Measurements from ENCODE around the gene IFRD2.

The IFRD2 gene

DNA sequence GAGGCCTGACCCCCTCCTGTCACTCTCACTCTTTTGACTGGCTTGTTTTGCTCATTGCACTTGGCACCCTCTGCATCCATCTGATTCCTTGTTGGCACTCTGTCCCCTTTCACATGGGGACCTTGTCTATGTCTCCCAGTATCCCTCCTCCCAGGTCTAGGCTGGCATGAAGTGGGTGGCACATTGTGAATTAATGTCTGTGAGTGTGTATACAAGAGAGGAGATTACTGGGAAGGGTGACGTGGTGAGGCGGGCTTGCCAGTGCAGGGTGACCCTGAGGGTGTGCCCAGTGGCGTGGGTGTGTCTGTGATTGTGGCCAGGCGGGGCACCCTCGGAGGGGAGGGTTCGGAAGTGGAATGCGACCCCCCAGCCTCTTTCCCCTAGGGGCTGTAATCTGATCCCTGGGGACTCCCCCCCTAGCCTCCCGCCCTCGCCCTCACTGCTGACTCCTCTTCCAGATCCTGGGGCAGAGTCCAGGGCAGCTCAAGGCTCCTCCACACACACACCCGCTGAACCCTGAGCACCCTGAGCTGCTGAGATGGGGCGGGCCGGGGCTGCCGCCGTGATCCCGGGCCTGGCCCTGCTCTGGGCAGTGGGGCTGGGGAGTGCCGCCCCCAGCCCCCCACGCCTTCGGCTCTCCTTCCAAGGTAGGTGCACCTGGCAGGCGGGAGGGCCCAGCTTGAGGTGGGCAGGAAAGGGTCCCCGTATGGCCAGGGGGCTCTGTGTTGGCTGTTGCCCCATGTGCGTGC, 23.4 kb downstream of the IFRD2 start, which contains the start of gene SEMA3B:
Gene SEMA3B (plus strand): TSS at position 445 of the 749 bp plus-strand sequence. CDS start 94 bp downstream, at position 539.
- no peak within 1 kb of the TSS for H3K4me3 ChIP-seq (ENCODE audit: low read depth, low read length)
- TF ChIP-seq, protein P1, sequence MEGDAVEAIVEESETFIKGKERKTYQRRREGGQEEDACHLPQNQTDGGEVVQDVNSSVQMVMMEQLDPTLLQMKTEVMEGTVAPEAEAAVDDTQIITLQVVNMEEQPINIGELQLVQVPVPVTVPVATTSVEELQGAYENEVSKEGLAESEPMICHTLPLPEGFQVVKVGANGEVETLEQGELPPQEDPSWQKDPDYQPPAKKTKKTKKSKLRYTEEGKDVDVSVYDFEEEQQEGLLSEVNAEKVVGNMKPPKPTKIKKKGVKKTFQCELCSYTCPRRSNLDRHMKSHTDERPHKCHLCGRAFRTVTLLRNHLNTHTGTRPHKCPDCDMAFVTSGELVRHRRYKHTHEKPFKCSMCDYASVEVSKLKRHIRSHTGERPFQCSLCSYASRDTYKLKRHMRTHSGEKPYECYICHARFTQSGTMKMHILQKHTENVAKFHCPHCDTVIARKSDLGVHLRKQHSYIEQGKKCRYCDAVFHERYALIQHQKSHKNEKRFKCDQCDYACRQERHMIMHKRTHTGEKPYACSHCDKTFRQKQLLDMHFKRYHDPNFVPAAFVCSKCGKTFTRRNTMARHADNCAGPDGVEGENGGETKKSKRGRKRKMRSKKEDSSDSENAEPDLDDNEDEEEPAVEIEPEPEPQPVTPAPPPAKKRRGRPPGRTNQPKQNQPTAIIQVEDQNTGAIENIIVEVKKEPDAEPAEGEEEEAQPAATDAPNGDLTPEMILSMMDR (IDR thresholded peaks at IDR 0.05; ENCODE audit: low read depth, low read length, missing control alignments): no peak
- no peak for DNase-seq (ENCODE audit: low read depth)

DNA sequence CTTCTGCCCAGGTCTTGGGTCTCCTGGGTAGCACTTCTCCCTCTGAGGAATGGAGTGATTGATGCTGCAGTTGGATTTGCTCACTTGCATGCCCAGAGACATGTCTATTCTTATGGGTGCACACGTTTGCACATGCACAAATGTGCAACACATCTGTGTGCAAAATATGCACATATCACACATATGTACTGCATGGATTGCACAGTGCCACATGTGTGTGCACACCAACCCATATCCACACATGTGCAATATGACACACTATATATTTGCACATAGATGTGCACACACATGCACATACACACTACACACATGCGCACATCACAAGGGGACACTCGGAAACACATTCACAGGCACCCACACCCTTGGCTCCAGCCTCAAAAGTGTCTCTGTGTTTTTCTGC, 24.0 kb downstream of the IFRD2 start:
- H3K4me3 ChIP-seq (ENCODE audit: low read depth, low read length): no peak overlapping the region
- TF ChIP-seq, protein P1 (IDR thresholded peaks at IDR 0.05; ENCODE audit: low read depth, low read length, missing control alignments): no peak
- no peak for DNase-seq (ENCODE audit: low read depth)

DNA sequence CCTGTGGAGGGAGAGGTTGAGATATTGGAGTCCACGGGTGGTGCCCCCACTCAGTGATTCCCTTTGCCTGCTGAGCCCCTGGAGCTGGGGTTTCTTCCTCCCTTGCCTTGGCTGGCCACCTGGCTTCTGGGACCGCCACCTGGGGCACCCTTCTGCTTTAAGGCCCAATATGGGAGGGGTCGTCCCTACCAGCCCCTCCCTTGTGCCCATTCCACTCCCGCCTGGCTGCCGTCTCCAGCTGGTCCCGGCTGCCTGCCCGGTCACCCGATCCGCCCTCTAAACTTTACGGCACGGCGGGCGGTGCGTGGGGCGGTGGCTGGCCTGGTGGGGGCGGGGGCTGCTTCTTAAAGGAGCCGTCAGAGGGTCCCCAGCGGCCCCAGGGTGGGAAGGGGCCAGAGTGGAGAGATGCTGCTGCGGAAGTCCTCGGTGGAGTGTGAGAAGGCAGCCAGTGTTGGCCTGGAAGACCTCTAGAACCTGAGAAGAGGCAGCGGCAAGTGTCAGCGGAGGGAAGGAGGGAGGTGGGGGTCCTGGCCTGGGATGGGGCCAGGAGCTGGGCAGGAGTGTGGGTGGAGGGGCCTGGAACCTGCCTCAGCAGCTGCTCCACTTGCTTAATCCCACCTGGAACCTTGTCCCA, 24.8 kb downstream of the IFRD2 start:
- no peak overlapping the region for H3K4me3 ChIP-seq (ENCODE audit: low read depth, low read length)
- TF ChIP-seq, protein P1 (IDR thresholded peaks at IDR 0.05; ENCODE audit: low read depth, low read length, missing control alignments): no peak
- no peak for DNase-seq (ENCODE audit: low read depth)

DNA sequence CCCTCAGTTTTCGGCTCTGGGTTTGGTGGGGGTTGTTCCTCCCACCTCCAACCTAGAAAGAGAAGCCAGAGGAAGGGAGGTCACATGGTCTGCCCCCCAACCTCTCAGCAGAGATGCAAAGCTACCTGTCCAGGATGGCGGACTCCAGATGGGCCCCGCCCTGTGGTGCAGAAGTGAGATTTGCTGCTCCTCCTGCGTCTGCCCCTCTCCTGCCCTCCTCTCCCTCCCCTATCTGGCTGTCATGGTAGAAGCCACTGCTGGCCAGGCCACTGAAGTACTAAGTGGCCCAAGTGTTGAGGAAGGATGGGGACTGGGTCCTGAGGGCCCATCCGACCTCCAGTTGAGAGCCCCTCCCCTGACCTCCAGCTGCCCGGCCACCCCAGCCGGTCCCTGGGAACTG, 25.4 kb downstream of the IFRD2 start:
- no peak overlapping the region for H3K4me3 ChIP-seq (ENCODE audit: low read depth, low read length)
- TF ChIP-seq, protein P1 (IDR thresholded peaks at IDR 0.05; ENCODE audit: low read depth, low read length, missing control alignments): no peak
- no peak for DNase-seq (ENCODE audit: low read depth)

DNA sequence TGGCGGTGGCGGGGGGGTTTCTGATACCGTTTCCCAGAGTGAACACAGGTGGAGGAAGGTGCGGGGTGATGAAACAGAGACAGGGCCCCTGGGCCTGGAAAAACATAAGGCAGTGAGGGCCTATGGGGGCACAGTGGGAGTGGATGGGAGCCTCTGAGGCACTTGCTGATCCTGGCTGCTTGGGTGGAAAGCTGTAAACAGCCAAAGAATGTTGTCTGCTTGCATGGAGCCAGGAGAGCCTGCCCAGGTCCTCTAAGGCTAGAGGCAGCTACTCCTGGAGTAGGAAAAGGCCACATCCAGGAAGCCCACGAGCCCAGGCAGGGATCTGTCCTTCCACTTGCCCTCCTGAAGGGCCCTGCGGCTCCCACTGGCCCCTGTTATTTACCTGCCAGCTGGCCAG, 26.2 kb downstream of the IFRD2 start:
- H3K4me3 ChIP-seq (ENCODE audit: low read depth, low read length): no peak overlapping the region
- TF ChIP-seq, protein P1 (IDR thresholded peaks at IDR 0.05; ENCODE audit: low read depth, low read length, missing control alignments): no peak
- no peak for DNase-seq (ENCODE audit: low read depth)

DNA sequence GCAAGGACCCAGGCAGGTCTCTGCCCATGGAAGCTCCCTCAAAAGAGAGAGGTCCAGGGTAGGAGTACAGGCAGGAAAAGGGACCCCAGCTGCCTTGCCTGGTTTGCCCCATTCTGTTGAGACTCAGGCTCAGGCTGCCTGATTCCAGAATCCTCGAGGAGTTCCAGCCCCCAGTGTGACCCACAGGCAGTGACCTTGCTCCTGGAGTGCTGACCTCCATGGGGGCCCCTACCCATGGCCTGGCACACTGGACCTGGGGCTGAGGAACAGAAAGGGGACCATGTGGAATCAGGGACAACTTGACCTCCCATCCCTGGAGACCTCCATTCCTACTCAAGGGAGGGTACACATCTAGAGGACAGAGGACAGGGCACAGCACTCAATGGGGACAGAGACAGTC, 26.7 kb downstream of the IFRD2 start:
- TF ChIP-seq, protein P1 (IDR thresholded peaks at IDR 0.05; ENCODE audit: low read depth, low read length, missing control alignments): no peak
- H3K4me3 ChIP-seq (ENCODE audit: low read depth, low read length): no peak overlapping the region
- no peak for DNase-seq (ENCODE audit: low read depth)

All from GM12864 (cell line).